Spinal cord (tissue), 10 donors: Measurements from ENCODE around the gene STRADA. TPM values are rescaled to one million over a fixed set of nuclear protein-coding genes. Genes with fewer than 3 reads are reported as not detected.

Experiments used
- DNase-seq, 6 donors: peaks; one replicate each; pipeline versions ENCODE4 v3.0.0 to v3.0.0-alpha.2; 2013 to 2015; ENCODE audit warnings: low spot score in 6 of 6, low read depth in 4 of 6
- H3K27ac ChIP-seq: one replicate; pipeline ENCODE4 v1.5.1; 2013; ENCODE audit warnings: low read depth, low read length, control low read depth
- H3K27me3 ChIP-seq: one replicate; pipeline ENCODE4 v1.6.1; 2013; ENCODE audit warnings: low read length; ENCODE audit not compliant: control insufficient read depth, insufficient read depth
- H3K36me3 ChIP-seq: one replicate; pipeline ENCODE4 v1.6.1; 2013; ENCODE audit warnings: low read length; ENCODE audit not compliant: control insufficient read depth, insufficient read depth
- H3K4me1 ChIP-seq: one replicate; pipeline ENCODE4 v1.6.1; 2013; ENCODE audit warnings: low read length; ENCODE audit not compliant: control insufficient read depth, insufficient read depth
- H3K4me3 ChIP-seq: one replicate; pipeline ENCODE4 v1.5.1; 2013; ENCODE audit warnings: low read depth, low read length, control low read depth
- H3K9me3 ChIP-seq: one replicate; pipeline ENCODE4 v1.6.1; 2013; ENCODE audit warnings: low read length; ENCODE audit not compliant: control insufficient read depth, insufficient read depth
- WGBS: methylation state at CpG from one replicate; pipeline ENCODE4 v1.1.5; 2013; ENCODE audit warnings: missing lambda C conversion rate; ENCODE audit not compliant: insufficient coverage; 5-methylcytosine and 5-hydroxymethylcytosine counted together
- polyA plus RNA-seq, 2 donors: library from polyadenylated mRNA; unstranded; fragments of 120-200 nt; gene quantifications; one replicate each; pipeline ENCODE4 v1.2.1, GENCODE V29; 2013; ENCODE audit not compliant: insufficient read length in 2 of 2
- total RNA-seq, 2 donors: library from RNA; depleted of rRNA in 1 of 2; stranded (reverse); fragments of 120-200 nt in 1 of 2; fragments of >200 nt in 1 of 2; gene quantifications; one replicate each; pipeline versions ENCODE4 v1.2.3 to v1.2.4, GENCODE V29; 2013 to 2014
- donor health status: healthy.

STRADA gene
- total and polyA plus RNA-seq, 4 donors: 39.9 to 108 (median 56.7) TPM

GRCh38 chr17:63760771-63761539 lies 19.4 kb upstream of the STRADA start:
- Histone ChIP-seq H3K36me3 (peaks cover 35% of the 10 kb centered on the region), H3K4me3 (no peak overlapping the region), H3K27me3 (no peaks in the 10 kb centered on the region), H3K27ac (no peak overlapping the region), H3K9me3 (no peaks in the 10 kb centered on the region), H3K4me1 (no peaks in the 10 kb centered on the region)
- no peak for DNase-seq
- 87% methylated on average over 4 of the region's 10 CpGs for WGBS

- Histone ChIP-seq H3K4me1 (no peaks in the 10 kb centered on the region), H3K36me3 (peaks cover 42% of the 10 kb centered on the region), H3K4me3 (no peak overlapping the region), H3K27me3 (no peaks in the 10 kb centered on the region), H3K9me3 (no peaks in the 10 kb centered on the region), H3K27ac (no peak overlapping the region)
- DNase-seq: no peak
- no CpG with 5 or more reads among the region's 2 CpGs for whole genome bisulfite sequencing
Measured at GRCh38 chr17:63758428-63758827, 16.8 kb upstream of the STRADA start.

GRCh38 chr17:63754046-63754445 lies 12.4 kb upstream of the STRADA start:
- 100% methylated on average over 2 of the region's 3 CpGs for WGBS

GRCh38 chr17:63753215-63753614 lies 11.6 kb upstream of the STRADA start:
- no peaks in the 10 kb centered on the region for H3K9me3 ChIP-seq
- H3K4me1 ChIP-seq: no peaks in the 10 kb centered on the region
- H3K27me3 ChIP-seq: no peaks in the 10 kb centered on the region
- no peak overlapping the region for H3K4me3 ChIP-seq
- no peak overlapping the region for H3K27ac ChIP-seq
- WGBS: no CpG with 5 or more reads among the region's 1 CpG
- no peak for DNase-seq
- peaks cover 46% of the 10 kb centered on the region for H3K36me3 ChIP-seq

More at GRCh38 chr17:63754046-63754445, 12.4 kb upstream of the STRADA start:
- H3K4me1 ChIP-seq: no peaks in the 10 kb centered on the region
- H3K4me3 ChIP-seq: no peak overlapping the region
- no peak overlapping the region for H3K27ac ChIP-seq
- no peak for DNase-seq
- H3K27me3 ChIP-seq: no peaks in the 10 kb centered on the region
- no peaks in the 10 kb centered on the region for H3K9me3 ChIP-seq
- H3K36me3 ChIP-seq: peaks cover 40% of the 10 kb centered on the region

GRCh38 chr17:63752707-63753106 lies 11.1 kb upstream of the STRADA start:
- DNase-seq: no peak
- H3K9me3 ChIP-seq: no peaks in the 10 kb centered on the region
- WGBS: no CpG with 5 or more reads among the region's 1 CpG
- peaks cover 51% of the 10 kb centered on the region for H3K36me3 ChIP-seq
- no peaks in the 10 kb centered on the region for H3K4me1 ChIP-seq
- no peak overlapping the region for H3K4me3 ChIP-seq
- H3K27ac ChIP-seq: no peak overlapping the region
- H3K27me3 ChIP-seq: no peaks in the 10 kb centered on the region

GRCh38 chr17:63751806-63752205 lies 10.2 kb upstream of the STRADA start:
- WGBS: 82% methylated on average over 8 of the region's 8 CpGs
- DNase-seq: no peak
- Histone ChIP-seq H3K4me1 (no peaks in the 10 kb centered on the region), H3K27ac (no peak overlapping the region), H3K27me3 (no peaks in the 10 kb centered on the region), H3K4me3 (no peak overlapping the region), H3K36me3 (peaks cover 49% of the 10 kb centered on the region), H3K9me3 (no peaks in the 10 kb centered on the region)

GRCh38 chr17:63741143-63741407 lies 524 bp downstream of the STRADA start:
- Histone ChIP-seq H3K27ac (peak overlapping the region; percentile 91), H3K4me3 (peak overlapping the region; percentile 99), H3K27me3 (no peaks in the 10 kb centered on the region), H3K36me3 (peaks cover 5% of the 10 kb centered on the region), H3K9me3 (no peaks in the 10 kb centered on the region), H3K4me1 (peaks cover 15% of the 10 kb centered on the region)
- 0% methylated on average over 14 of the region's 14 CpGs for WGBS
- peak in 1 of 6 donors; percentile 4 for DNase-seq

- DNase-seq: peak in 1 of 6 donors; percentile 22
- WGBS: no CpG with 5 or more reads among the region's 12 CpGs
- peaks cover 15% of the 10 kb centered on the region for H3K4me1 ChIP-seq
- H3K9me3 ChIP-seq: no peaks in the 10 kb centered on the region
- peaks cover 5% of the 10 kb centered on the region for H3K36me3 ChIP-seq
- H3K4me3 ChIP-seq: peak overlapping the region; percentile 99
- no peaks in the 10 kb centered on the region for H3K27me3 ChIP-seq
- peak overlapping the region; percentile 91 for H3K27ac ChIP-seq
Measured at GRCh38 chr17:63740464-63741142, 996 bp downstream of the STRADA start.

- WGBS: 85% methylated on average over 6 of the region's 8 CpGs
Measured at GRCh38 chr17:63735691-63736090, 5.9 kb downstream of the STRADA start.

GRCh38 chr17:63722403-63722802 lies 19.2 kb downstream of the STRADA start:
- Histone ChIP-seq H3K4me1 (no peaks in the 10 kb centered on the region), H3K4me3 (no peak overlapping the region), H3K27ac (no peak overlapping the region), H3K9me3 (no peaks in the 10 kb centered on the region), H3K27me3 (no peaks in the 10 kb centered on the region), H3K36me3 (peaks cover 18% of the 10 kb centered on the region)
- 83% methylated on average over 2 of the region's 2 CpGs for WGBS
- DNase-seq: no peak

More at GRCh38 chr17:63735691-63736090, 5.9 kb downstream of the STRADA start:
- Histone ChIP-seq H3K36me3 (peaks cover 6% of the 10 kb centered on the region), H3K4me1 (peaks cover 4% of the 10 kb centered on the region), H3K27me3 (no peaks in the 10 kb centered on the region), H3K27ac (no peak overlapping the region), H3K9me3 (no peaks in the 10 kb centered on the region), H3K4me3 (no peak overlapping the region)
- DNase-seq: no peak
